Stimulated activated CD8-positive, alpha-beta memory T cell treated with anti-CD3 and anti-CD28 coated beads, Interleukin-7, amount 100 ng/mL, for 4 hours (primary cell): Measurements from ENCODE around the gene MT1HL1.
"Not testable (repeated sequence)": the region's sequence is repeated elsewhere in the genome, so short reads cannot be mapped to it uniquely, and the experiment has no call there.

Source experiments
- DNase-seq, 2 donors: peaks; one replicate each; pipeline ENCODE4 v3.0.0-alpha.2; 2020; ENCODE audit warnings: low read depth in 2 of 2

Gene MT1HL1

DNA sequence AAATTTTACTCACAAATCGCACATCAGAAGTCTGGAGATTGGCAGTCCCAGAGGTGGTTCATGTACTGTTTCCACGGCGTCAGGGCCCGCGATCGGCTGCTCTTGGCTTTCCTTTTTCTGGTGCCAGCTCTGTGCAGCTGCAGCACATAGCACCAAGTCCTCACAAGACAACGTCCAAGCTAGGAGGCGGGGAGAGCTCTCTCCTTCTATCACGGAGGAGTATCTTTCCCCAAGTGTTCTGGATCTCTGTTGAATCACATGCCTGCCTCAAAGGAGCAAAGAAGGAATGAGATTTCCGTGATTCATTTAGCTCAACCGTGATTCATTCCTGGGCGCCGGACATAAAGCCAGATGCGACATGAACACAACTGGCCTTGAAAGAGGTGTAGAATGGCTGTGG, 25.5 kb downstream of the MT1HL1 start:
- no peak for DNase-seq

DNA sequence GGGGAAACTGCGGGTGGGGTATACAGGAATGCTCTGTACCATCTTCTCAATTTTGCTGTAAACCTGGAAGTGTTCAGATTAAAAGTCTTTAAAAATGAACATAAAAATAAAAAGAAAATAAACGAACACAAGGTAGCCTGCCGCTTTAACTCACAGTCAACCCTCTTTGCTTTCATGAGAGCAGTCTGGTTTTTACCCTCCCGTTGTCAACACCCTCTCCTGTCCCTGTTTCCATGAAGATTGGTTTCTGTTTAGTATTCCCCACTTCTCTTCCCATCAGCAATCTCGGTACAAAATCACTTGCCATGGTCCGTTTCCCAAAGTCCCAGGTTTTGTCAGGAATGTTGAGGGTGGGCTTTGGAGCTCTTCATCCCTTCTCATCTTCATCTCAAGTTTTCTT, 28.8 kb downstream of the MT1HL1 start:
- no peak for DNase-seq

DNA sequence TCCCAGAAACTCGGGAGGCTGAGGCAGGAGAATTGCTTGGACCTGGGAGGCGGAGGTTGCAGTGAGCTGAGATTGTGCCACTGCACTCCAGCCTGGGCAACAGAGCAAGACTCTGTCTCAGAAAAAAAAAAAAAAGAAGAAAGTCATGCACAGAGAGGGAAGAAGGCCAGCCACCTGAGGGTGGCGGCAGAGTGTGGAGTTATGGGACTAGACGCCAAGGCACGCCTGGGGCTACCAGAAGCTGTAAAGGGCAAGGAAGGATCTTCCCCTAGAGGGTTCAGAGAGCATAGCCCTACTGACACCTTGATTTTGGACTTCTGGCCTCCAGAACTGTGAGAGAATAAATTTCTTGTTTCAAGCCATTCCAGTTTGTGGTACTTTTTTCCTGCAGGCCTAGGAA, 30.2 kb downstream of the MT1HL1 start:
- DNase-seq: not testable (repeated sequence)

DNA sequence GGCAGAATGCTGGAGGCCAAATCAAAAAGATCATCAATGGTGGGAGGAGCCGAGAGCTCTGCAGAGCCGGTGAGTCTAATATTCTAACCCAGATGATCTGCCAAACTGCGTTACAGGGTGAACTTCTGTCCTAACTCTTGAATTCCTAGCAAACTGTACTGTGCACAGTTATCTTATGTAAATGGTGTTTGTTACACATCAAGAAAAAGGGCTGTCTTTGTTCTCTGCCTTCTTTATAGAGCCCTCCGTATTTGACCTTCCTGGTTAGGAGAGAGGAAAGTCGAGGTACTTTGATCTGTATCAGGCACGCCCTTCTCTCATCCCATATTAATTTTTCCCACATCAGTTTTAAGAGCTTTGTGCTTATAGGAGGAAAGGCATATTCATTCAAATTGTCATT, 37.6 kb downstream of the MT1HL1 start:
- DNase-seq: no peak

DNA sequence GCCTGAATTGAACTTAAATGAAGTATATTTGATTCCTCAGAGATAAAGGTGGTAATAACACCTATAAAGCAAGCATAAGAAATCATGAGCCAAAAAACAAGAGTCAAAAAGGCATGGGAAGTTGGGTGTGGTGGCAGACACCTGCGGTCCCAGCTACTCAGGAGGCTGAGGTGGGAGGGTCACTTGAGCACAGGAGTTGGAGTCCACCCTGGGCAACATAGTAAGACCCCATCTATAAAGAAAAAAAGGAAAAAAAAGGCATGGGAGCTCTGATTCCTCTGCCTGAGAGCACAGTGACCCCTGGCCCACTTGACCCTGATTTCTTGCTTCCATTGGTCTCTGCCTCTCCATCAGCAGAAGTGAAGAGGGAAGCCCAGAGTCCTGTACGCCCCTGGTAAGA, 40.3 kb downstream of the MT1HL1 start:
- no peak for DNase-seq

DNA sequence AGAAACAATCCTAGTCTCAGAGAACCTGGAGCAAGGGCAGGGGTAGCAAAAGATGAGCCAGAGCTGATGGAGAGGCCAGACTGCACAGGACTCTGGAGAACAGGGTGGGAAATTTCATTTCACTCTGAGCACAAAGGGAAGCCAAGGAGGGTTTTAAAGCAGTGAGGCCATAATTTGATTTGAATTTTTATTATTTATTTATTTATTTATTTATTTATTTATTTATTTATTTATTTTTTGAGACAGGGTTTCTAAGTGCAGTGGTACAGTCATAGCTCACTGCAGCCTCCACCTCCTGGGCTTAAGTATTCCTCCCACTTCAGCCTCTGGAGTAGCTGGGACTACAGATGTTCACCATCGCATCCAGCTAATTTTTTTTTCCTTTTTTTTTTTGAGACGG, 45.1 kb downstream of the MT1HL1 start:
- no peak for DNase-seq

DNA sequence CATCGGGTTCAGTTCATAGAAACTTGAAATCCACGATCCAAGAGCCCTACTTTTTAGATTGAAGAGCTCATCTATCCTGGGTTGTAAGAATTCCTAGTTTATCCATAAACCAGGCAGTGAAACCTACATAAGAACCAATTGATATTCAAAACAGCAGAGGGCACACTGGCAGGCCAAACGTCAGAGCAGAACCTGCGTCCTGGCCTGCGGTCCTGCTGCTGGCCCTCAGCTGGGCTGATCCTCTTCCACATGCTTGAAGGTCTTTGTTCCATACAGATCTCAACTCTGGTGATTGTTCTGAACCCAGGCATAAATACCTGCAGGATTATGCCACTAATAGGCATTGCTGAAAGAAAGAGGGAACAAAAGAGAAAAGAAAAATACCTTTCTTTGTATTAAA, 47.0 kb downstream of the MT1HL1 start:
- no peak for DNase-seq
